CD4-positive, alpha-beta memory T cell (primary cell): ENCODE results near the gene PCDHA2. TPM values are rescaled to one million over a fixed set of nuclear protein-coding genes. Genes with fewer than 3 reads are reported as not detected.

Experiments used
- CTCF ChIA-PET: fragments of 350-600 bp; sonication (Branson Sonifier 250); formaldehyde crosslinking; loops from one replicate; lab custom pipeline; 2021; ENCODE audit warnings: inconsistent platforms; ENCODE audit not compliant: partially characterized antibody; lab: Charles Lee
- POLR2A ChIA-PET: fragments of 350-600 bp; sonication (Branson Sonifier 250); formaldehyde crosslinking; loops from one replicate; lab custom pipeline; 2021; ENCODE audit not compliant: partially characterized antibody; lab: Charles Lee
- DNase-seq, 5 donors: peaks; one replicate each; pipeline versions ENCODE4 v3.0.0 to v3.0.0-alpha.2; 2020 to 2022; ENCODE audit warnings: mixed read lengths in 1 of 5
- H3K27ac ChIP-seq: one replicate; pipeline ENCODE4 v1.7.0; 2013; ENCODE audit warnings: low read depth, low read length
- H3K27me3 ChIP-seq: 2 replicates; pipeline ENCODE4 v1.7.0; 2013; ENCODE audit warnings: mild to moderate bottlenecking, low read length, moderate library complexity; ENCODE audit not compliant: insufficient read depth
- H3K36me3 ChIP-seq: 2 replicates; pipeline ENCODE4 v1.7.0; 2013; ENCODE audit warnings: mild to moderate bottlenecking, low read length, moderate library complexity; ENCODE audit not compliant: insufficient read depth
- H3K4me1 ChIP-seq: 2 replicates; pipeline ENCODE4 v1.7.0; 2013; ENCODE audit warnings: mild to moderate bottlenecking, low read length, moderate library complexity; ENCODE audit not compliant: insufficient read depth
- H3K4me3 ChIP-seq, 2 donors: one replicate each; pipeline ENCODE4 v1.7.0; 2013; ENCODE audit warnings: low read length in 2 of 2, mild to moderate bottlenecking in 1 of 2
- H3K9me3 ChIP-seq, 2 donors: one replicate each; pipeline ENCODE4 v1.7.0; 2013; ENCODE audit warnings: low read length in 2 of 2, control low read depth in 1 of 2; ENCODE audit not compliant: control insufficient read depth in 1 of 2
- H3K27ac Mint-ChIP-seq, 7 donors: one replicate each; pipeline ENCODE4 v1.8.0; 2020 to 2021; ENCODE audit warnings: mixed read lengths in 7 of 7, mild to moderate bottlenecking in 6 of 7, inconsistent platforms in 3 of 7, moderate library complexity in 3 of 7
- H3K27me3 Mint-ChIP-seq, 2 donors: one replicate each; pipeline ENCODE4 v1.8.0; 2020 to 2021; ENCODE audit warnings: mixed read lengths in 2 of 2
- H3K36me3 Mint-ChIP-seq, 2 donors: one replicate each; pipeline ENCODE4 v1.8.0; 2020 to 2021; ENCODE audit warnings: mixed read lengths in 2 of 2, inconsistent platforms in 1 of 2, mild to moderate bottlenecking in 1 of 2
- H3K4me1 Mint-ChIP-seq, 4 donors: one replicate each; pipeline ENCODE4 v1.8.0; 2020 to 2021; ENCODE audit warnings: mixed read lengths in 4 of 4, mild to moderate bottlenecking in 1 of 4
- H3K4me3 Mint-ChIP-seq, 8 donors: one replicate each; pipeline ENCODE4 v1.8.0; 2020 to 2021; ENCODE audit warnings: mixed read lengths in 8 of 8, mild to moderate bottlenecking in 7 of 8, moderate library complexity in 6 of 8, inconsistent platforms in 3 of 8
- H3K9me3 Mint-ChIP-seq, 8 donors: one replicate each; pipeline ENCODE4 v1.8.0; 2020 to 2021; ENCODE audit warnings: mixed read lengths in 8 of 8, mild to moderate bottlenecking in 5 of 8, inconsistent platforms in 3 of 8, moderate library complexity in 1 of 8
- intact Hi-C: fragments of 100-400 bp; cut with micrococcal nuclease; formaldehyde crosslinking; loops from one replicate; pipeline ENCODE4 v1.15.1; 2023
- polyA plus RNA-seq, 2 donors: library from polyadenylated mRNA; unstranded; fragments of 300-500 nt; fragmentation: Illumina TruSeq; gene quantifications; one replicate each; pipeline ENCODE4 v1.2.3, GENCODE V29; 2021
- total RNA-seq, 2 experiments: library from RNA; stranded (reverse); gene quantifications; one replicate each; pipeline ENCODE4 v1.2.3, GENCODE V29; 2021

PCDHA2 gene
- total and polyA plus RNA-seq, 4 experiments from 2014 or later: not detected

DNA sequence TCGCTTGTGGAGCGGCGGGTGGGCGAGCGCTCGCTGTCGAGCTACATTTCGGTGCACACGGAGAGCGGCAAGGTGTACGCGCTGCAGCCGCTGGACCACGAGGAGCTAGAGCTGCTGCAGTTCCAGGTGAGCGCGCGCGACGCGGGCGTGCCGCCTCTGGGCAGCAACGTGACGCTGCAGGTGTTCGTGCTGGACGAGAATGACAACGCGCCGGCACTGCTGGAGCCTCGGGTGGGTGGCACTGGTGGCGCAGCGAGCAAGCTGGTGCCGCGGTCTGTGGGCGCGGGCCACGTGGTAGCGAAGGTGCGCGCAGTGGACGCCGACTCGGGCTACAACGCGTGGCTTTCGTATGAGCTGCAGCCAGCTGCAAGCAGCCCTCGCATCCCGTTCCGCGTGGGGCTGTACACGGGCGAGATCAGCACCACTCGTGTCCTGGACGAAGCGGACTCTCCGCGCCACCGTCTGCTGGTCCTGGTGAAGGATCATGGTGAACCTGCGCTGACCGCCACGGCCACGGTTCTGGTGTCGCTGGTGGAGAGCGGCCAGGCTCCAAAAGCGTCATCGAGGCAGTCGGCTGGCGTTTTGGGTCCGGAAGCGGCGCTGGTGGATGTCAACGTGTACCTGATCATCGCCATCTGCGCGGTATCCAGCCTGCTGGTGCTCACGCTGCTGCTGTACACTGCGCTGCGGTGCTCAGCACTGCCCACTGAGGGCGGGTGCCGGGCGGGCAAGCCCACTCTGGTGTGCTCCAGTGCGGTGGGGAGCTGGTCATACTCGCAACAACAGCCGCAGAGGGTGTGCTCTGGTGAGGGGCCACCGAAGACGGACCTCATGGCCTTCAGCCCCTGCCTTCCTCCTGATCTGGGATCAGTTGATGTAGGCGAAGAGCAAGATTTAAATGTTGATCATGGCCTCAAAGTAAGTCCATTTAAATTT is 48.4 kb downstream of the PCDHA2 start:
- no peaks in the 10 kb centered on the region for H3K36me3 ChIP-seq
- H3K27me3 Mint-ChIP-seq: peaks cover 13 to 18% of the 10 kb centered on the region in 2 donors
- intact Hi-C loops: no loop called here
- H3K27me3 ChIP-seq: no peaks in the 10 kb centered on the region
- no peaks in the 10 kb centered on the region for H3K4me1 Mint-ChIP-seq
- peaks cover 3 to 44% (median 23%) of the 10 kb centered on the region in 8 donors for H3K9me3 Mint-ChIP-seq
- no peaks in the 10 kb centered on the region for H3K4me1 ChIP-seq
- H3K27ac Mint-ChIP-seq: no peak overlapping the region
- peaks cover 0 to 3% of the 10 kb centered on the region in 2 donors for H3K36me3 Mint-ChIP-seq
- no peaks in the 10 kb centered on the region for H3K9me3 ChIP-seq
- H3K4me3 Mint-ChIP-seq: no peak overlapping the region
- no peak overlapping the region for H3K4me3 ChIP-seq
- no peak overlapping the region for H3K27ac ChIP-seq
- POLR2A ChIA-PET: no interaction called here
- DNase-seq: no peak
- CTCF ChIA-PET: no interaction called here

Other genes starting within 250 kb of the PCDHA2 start
- 10 to 100 TPM; 15.3 to 18.8 TPM for gene EIF4EBP3, start 247.2 kb upstream of the PCDHA2 start, total RNA-seq
- 10 to 100 TPM; 31.9 to 44.3 TPM for gene EIF4EBP3, start 247.2 kb upstream of the PCDHA2 start, polyA plus RNA-seq
- gene SRA1, start 237.4 kb upstream of the PCDHA2 start, total RNA-seq: 10 to 100 TPM; 24.5 to 26.6 TPM
- 10 to 100 TPM; 35.5 to 46.8 TPM for gene SRA1, start 237.4 kb upstream of the PCDHA2 start, polyA plus RNA-seq
- 10 to 100 TPM; 72.9 to 75.4 TPM for gene APBB3, start 230.3 kb upstream of the PCDHA2 start, total RNA-seq
- gene APBB3, start 230.3 kb upstream of the PCDHA2 start, polyA plus RNA-seq: 1 to 10 TPM; 2.1 to 4.9 TPM
- gene SLC35A4, start 230.0 kb upstream of the PCDHA2 start, total RNA-seq: 10 to 100 TPM; 49.0 to 59.4 TPM
- 100 to 1,000 TPM; 105 to 115 TPM for gene SLC35A4, start 230.0 kb upstream of the PCDHA2 start, polyA plus RNA-seq
- 1 to 10 TPM; 4.9 to 5.2 TPM for gene CD14, start 161.7 kb upstream of the PCDHA2 start, total RNA-seq
- gene CD14, start 161.7 kb upstream of the PCDHA2 start, polyA plus RNA-seq: 1 to 10 TPM; 2.7 to 3.2 TPM
- gene TMCO6, start 155.4 kb upstream of the PCDHA2 start, total RNA-seq: 10 to 100 TPM; 50.0 to 56.3 TPM
- gene TMCO6, start 155.4 kb upstream of the PCDHA2 start, polyA plus RNA-seq: 10 to 100 TPM; 15.7 to 18.3 TPM
- 10 to 100 TPM; 38.0 TPM for gene NDUFA2, start 147.2 kb upstream of the PCDHA2 start, total RNA-seq
- 100 to 1,000 TPM; 132 to 135 TPM for gene NDUFA2, start 147.2 kb upstream of the PCDHA2 start, polyA plus RNA-seq
- gene IK, start 147.0 kb upstream of the PCDHA2 start, total RNA-seq: 100 to 1,000 TPM; 178 to 185 TPM
- gene IK, start 147.0 kb upstream of the PCDHA2 start, polyA plus RNA-seq: 100 to 1,000 TPM; 147 to 205 TPM
- 10 to 100 TPM; 47.1 to 49.6 TPM for gene WDR55, start 129.9 kb upstream of the PCDHA2 start, total RNA-seq
- gene WDR55, start 129.9 kb upstream of the PCDHA2 start, polyA plus RNA-seq: 10 to 100 TPM; 12.4 to 19.5 TPM
- 1 to 10 TPM; 4.0 to 5.0 TPM for gene DND1, start 121.3 kb upstream of the PCDHA2 start, total RNA-seq
- gene DND1, start 121.3 kb upstream of the PCDHA2 start, polyA plus RNA-seq: not detected
- 10 to 100 TPM; 60.7 to 63.5 TPM for gene HARS1, start 103.5 kb upstream of the PCDHA2 start, total RNA-seq
- 10 to 100 TPM; 70.8 to 72.9 TPM for gene HARS1, start 103.5 kb upstream of the PCDHA2 start, polyA plus RNA-seq
- 10 to 100 TPM; 61.6 to 67.5 TPM for gene HARS2, start 103.4 kb upstream of the PCDHA2 start, total RNA-seq
- gene HARS2, start 103.4 kb upstream of the PCDHA2 start, polyA plus RNA-seq: 10 to 100 TPM; 17.8 to 26.5 TPM
- 10 to 100 TPM; 56.3 to 57.4 TPM for gene ZMAT2, start 94.4 kb upstream of the PCDHA2 start, total RNA-seq
- gene ZMAT2, start 94.4 kb upstream of the PCDHA2 start, polyA plus RNA-seq: 10 to 100 TPM; 65.9 to 76.5 TPM
- gene PCDHA1, start 8.7 kb upstream of the PCDHA2 start, total RNA-seq: not detected
- gene PCDHA1, start 8.7 kb upstream of the PCDHA2 start, polyA plus RNA-seq: not detected
- gene PCDHA3, start 6.2 kb downstream of the PCDHA2 start, total RNA-seq: not detected
- not detected for gene PCDHA3, start 6.2 kb downstream of the PCDHA2 start, polyA plus RNA-seq
- gene PCDHA4, start 12.2 kb downstream of the PCDHA2 start, total RNA-seq: not detected
- gene PCDHA4, start 12.2 kb downstream of the PCDHA2 start, polyA plus RNA-seq: not detected
- gene PCDHA5, start 26.8 kb downstream of the PCDHA2 start, total RNA-seq: not detected
- not detected for gene PCDHA5, start 26.8 kb downstream of the PCDHA2 start, polyA plus RNA-seq
- not detected for gene PCDHA6, start 33.1 kb downstream of the PCDHA2 start, total RNA-seq
- gene PCDHA6, start 33.1 kb downstream of the PCDHA2 start, polyA plus RNA-seq: not detected
- not detected for gene PCDHA7, start 39.4 kb downstream of the PCDHA2 start, total RNA-seq
- not detected for gene PCDHA7, start 39.4 kb downstream of the PCDHA2 start, polyA plus RNA-seq
- not detected for gene PCDHA8, start 46.3 kb downstream of the PCDHA2 start, total RNA-seq
- not detected for gene PCDHA8, start 46.3 kb downstream of the PCDHA2 start, polyA plus RNA-seq
- gene PCDHA9, start 53.5 kb downstream of the PCDHA2 start, total RNA-seq: not detected
- gene PCDHA9, start 53.5 kb downstream of the PCDHA2 start, polyA plus RNA-seq: not detected
- gene PCDHA10, start 61.0 kb downstream of the PCDHA2 start, total RNA-seq: not detected
- not detected for gene PCDHA10, start 61.0 kb downstream of the PCDHA2 start, polyA plus RNA-seq
- not detected for gene PCDHA11, start 74.1 kb downstream of the PCDHA2 start, total RNA-seq
- not detected for gene PCDHA11, start 74.1 kb downstream of the PCDHA2 start, polyA plus RNA-seq
- gene PCDHA12, start 80.5 kb downstream of the PCDHA2 start, total RNA-seq: not detected
- not detected for gene PCDHA12, start 80.5 kb downstream of the PCDHA2 start, polyA plus RNA-seq
- gene PCDHA13, start 87.3 kb downstream of the PCDHA2 start, total RNA-seq: not detected
- gene PCDHA13, start 87.3 kb downstream of the PCDHA2 start, polyA plus RNA-seq: not detected
- gene PCDHAC1, start 131.4 kb downstream of the PCDHA2 start, total RNA-seq: not detected
- not detected for gene PCDHAC1, start 131.4 kb downstream of the PCDHA2 start, polyA plus RNA-seq
- gene PCDHAC2, start 171.6 kb downstream of the PCDHA2 start, total RNA-seq: not detected
- gene PCDHAC2, start 171.6 kb downstream of the PCDHA2 start, polyA plus RNA-seq: not detected